GM18508 (cell line): ENCODE data around the gene BAIAP2.

ENCODE experiments used
- ATAC-seq: cut with Tn5 transposase; IDR thresholded peaks from one replicate; pipeline ENCODE4 v1.9.1; 2021; ENCODE audit warnings: moderate number of reproducible peaks; ENCODE audit not compliant: insufficient read depth, unreplicated experiment

BAIAP2 gene, protein sequence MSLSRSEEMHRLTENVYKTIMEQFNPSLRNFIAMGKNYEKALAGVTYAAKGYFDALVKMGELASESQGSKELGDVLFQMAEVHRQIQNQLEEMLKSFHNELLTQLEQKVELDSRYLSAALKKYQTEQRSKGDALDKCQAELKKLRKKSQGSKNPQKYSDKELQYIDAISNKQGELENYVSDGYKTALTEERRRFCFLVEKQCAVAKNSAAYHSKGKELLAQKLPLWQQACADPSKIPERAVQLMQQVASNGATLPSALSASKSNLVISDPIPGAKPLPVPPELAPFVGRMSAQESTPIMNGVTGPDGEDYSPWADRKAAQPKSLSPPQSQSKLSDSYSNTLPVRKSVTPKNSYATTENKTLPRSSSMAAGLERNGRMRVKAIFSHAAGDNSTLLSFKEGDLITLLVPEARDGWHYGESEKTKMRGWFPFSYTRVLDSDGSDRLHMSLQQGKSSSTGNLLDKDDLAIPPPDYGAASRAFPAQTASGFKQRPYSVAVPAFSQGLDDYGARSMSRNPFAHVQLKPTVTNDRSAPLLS

DNA sequence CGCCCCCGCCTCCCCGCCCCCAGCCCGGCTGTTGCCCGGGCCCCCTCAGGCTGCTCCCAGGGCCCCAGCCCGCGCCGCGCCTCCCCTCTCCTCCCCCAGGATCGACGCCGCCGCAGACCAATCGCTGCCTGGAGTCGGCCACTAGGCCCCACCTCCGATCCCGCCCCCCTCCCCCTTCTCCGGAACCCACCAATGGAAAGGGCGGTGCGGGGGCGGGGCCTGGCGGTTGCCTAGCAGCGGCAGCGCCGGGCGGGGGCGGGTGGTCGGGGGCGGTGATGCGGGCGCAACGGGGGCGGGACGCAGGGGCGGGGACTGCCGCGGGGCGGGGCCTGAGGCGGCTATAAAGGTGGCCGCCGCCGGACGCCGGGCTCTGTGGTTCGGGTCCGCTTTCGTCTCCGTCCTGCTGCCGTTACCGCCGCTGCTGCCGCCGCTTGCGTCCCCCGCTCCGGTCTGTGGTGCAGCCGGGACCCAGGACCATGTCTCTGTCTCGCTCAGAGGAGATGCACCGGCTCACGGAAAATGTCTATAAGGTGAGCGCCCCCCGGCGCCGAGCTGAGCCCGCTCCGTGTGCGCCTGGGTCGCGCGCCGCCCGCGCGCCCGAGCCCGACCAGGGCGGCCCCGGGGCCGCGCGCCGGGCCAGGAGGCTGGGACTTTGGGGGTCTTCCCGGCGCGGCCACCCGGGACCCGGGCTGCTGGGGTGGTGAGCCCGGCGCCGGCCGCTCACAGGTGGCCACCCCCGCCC lies at the start of gene BAIAP2:
Gene BAIAP2, plus strand, starts transcription at position 373 of the 742 bp plus-strand sequence. Its CDS starts 104 bp downstream, at position 477.
- no peak for ATAC-seq

GRCh38 chr17:80986046-80986445 lies 48.9 kb upstream of the BAIAP2 start:
- no peak for ATAC-seq

GRCh38 chr17:80986816-80987475 lies 48.0 kb upstream of the BAIAP2 start:
- ATAC-seq, result no peak

GRCh38 chr17:80987941-80988461 lies 47.0 kb upstream of the BAIAP2 start:
- no peak for ATAC-seq

- ATAC-seq, result no peak
Observed at GRCh38 chr17:80989586-80989913, 45.4 kb upstream of the BAIAP2 start.

DNA sequence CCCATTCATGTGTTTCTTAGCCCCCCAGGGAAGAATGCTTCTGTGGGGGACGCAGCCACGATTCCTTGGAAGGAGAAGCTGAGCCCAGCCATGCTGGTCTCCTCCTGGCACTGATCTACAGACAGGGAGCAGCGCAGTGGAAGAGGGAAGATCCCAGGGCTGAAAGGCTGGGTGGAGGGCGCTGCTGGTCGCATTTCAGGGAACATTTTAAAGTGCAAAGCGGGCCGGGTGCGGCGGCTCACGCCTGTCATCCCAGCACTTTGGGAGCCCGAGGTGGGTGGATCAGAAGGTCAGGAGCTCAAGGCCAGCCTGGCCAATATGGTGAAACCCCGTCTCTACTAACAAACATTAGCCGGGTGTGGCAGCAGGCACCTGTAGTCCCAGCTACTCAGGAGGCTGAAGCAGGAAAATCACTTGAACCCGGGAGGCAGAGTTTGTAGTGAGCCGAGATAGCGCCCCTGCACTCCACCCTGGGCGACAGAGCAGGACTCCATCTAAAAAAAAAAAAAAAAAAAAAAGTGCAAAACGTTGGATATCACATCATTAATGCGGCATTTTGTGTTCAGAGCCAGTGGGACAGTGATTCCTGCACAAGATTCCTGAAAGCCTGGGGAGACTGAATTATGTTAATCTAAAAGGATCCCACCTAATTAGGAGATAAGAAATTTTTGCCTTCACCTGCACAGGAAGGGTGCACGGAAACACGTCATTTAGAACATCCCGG lies 43.9 kb upstream of the BAIAP2 start:
- ATAC-seq, result no peak

DNA sequence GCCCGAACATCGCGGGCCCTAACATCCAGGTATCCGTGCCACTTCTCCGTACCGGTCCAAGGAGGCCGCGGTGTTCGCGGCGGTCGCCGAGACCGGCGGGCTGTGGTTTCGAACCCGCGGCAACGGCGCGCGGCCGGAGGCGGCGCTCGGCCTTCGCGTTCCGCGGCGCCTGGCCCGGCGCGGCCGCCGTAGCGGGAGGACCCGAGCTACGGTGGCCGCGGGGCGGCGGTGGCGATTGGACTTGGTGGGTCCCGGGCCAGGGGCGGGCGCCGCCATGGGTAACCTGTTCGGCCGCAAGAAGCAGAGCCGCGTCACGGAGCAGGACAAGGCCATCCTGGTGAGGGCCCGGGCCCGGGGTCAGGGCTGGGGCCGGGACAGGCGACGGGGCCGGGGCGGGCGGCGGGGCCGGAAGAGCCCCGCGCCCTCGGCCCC lies 43.3 kb upstream of the BAIAP2 start, which contains the start of gene CHMP6:
Gene CHMP6, plus strand, starts transcription at position 197 of the 432 bp plus-strand sequence. Its CDS starts 78 bp downstream, at position 275.
- ATAC-seq, result no peak

DNA sequence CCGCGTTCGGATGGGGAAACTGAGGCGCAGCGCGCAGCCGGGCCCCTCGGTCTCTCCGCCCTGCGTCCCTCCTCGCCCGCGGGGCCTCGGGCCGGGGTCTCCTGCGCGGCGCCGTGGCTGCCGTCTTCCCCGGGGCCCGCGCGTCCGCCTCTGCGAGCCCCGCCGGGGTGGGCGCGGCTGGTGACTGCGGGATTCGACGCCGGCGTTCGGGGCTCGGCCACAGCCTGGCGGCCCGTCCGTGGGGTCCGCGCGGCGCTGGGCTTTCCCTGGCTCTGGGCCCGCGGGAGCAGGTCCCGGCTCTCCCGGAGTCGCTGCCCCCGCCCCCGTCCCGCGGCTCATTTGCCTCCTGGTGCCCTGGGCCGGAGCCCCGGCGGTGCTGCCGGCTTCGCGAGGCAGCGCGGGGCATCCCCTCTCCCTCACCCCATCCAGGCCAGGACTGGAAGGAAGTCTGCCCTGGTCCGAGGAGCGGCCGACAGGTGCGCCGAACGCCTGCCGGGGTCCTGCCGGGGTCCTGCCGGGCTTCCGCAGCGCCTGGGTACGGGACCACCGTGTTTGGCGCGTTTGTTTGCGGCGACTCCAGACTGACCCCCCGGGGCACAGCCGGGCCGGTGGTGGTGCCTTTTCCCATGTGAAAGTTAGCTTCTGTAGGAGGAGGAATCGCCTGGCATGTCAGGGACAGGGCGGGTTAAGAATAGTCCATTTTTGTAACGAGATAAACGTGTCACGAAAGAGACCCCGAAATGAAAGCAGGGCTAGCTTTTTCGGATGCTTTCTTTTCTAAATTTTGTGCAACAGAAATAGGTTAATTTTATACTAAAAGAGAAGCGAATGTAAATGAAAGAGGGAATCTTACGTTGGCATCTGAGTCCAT lies 42.6 kb upstream of the BAIAP2 start:
- ATAC-seq, result no peak

DNA sequence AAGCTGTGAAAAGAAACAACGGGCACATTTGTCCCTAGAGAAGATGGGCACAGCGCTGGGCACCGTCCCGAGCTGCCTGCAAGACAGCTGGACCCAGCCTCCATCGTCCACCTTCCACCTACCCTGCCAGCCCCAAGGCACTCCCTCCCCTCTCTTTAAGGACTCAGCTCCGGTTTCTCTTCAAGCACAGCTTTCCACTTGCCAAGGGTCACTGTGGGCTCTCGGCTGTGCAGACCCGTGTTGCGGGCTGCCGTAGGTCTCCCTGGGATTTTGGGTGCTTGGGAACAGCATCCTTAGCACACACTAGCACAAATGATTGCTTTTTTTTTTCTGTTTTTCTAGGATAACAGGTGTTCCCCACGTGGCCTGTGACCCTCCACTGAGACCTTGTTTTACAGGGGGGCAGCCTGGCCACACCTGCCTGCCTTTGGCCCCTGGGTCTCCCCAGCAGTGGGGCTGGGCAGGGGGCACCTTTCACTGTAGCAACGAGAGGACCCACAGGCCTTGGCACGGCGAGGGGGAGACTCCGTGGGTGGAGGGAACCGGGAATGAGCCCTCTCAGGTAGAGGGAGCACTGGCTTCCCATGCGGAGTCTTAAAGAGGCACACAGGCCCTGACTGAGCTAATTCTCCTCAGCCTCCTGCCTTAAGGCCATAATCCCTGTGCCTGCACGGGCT lies 41.9 kb upstream of the BAIAP2 start:
- ATAC-seq, result no peak

DNA sequence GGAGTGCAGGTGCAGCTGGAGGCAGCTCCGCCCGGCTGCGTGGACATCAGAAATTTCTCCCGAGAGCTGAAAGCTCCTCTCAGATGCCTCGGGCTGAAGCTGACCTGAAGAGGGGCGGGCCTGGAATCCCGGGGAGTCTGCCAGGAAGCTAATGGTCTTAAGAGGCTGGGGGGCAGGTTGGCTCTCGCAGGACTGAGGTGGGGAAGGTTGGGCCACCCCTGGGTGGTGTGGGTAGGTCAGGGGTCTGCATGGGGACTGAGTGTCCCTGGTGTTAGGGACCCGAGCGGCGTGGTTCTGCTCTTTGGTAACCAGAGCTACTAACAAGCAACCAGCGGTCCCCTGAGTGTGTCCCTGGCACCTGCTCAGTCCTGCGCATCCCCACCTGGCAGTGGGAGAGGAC lies 39.8 kb upstream of the BAIAP2 start:
- no peak for ATAC-seq

DNA sequence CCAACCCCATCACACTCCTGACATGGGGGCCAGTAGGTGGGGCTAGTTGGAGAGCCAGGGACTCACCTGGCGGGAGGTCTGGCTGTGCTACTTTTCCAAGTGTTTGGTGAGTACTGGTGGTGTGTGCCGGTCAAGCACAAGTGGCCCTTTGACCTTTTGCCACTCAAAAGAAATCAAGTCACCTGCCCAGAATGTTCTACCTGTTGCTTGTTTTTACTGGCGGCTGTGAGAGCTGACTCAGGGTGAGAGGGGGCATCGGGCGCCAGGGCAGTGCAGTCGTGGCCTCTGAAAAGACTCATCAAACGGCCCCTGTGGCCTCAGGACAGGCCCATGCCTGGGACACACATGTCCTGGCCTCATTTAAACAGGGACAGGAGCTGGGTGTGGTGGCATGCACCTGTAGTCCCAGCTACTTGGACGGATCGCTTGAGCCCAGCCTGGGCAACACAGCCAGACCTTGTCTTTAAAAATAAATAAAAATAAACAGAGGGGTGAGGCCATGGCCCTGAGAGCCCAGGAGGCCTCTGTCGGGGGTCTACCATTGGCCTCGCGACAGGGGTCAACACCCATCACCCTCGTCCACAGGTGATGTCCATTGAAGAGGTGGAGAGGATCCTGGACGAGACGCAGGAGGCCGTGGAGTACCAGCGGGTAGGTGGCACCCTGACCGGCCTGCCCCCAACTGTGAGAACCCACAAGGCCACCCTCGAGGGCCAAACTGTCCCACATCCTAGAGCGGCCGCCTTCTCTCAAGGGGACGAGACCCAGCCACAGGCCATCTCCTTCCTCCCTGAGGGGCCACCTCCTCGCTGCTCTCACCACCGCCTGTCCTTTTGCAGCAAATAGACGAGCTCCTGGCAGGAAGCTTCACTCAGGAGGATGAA lies 38.3 kb upstream of the BAIAP2 start:
- no peak for ATAC-seq

- ATAC-seq, result no peak
Observed at GRCh38 chr17:80997424-80998117, 37.4 kb upstream of the BAIAP2 start.

GRCh38 chr17:80998118-80998747 lies 36.7 kb upstream of the BAIAP2 start:
- no peak for ATAC-seq

DNA sequence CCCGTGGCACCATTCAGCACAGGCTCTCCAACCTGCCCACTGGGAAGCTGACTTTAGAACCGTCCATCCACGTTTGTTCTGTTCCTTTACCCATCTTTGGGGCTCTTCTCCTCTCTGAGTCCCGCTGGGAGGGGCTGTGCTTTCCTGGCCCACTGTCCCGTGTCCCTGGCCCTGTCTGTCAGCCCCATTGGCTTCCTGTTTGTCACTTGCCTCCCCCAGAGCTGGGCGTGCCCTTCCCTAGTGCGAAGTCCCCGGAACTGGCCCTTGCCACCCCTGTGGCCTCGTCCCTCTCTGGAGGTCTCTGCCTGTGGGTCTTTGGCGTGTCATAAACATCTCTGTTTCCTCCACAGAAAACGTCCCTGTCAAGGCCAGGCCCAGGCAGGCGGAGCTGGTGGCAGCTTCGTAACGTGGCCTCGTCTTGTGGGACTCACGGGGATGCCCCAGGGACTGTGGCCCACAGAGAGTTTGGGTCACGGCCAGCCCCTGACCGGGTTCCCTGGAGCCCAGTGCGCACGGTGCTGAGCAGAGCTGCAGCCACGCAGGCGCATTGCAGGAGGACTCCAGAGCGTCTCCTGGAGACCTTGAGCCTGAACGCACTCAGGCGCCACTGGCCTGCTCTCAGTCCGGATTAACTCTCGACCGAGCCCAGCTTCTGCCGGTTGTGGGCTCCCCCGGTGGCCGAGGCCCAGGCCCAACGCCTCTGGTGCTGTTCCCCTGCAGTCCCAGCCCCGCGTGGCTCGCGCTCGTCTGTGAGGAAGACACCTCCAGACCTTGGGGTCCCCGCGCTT lies 36.0 kb upstream of the BAIAP2 start:
- ATAC-seq, result no peak

DNA sequence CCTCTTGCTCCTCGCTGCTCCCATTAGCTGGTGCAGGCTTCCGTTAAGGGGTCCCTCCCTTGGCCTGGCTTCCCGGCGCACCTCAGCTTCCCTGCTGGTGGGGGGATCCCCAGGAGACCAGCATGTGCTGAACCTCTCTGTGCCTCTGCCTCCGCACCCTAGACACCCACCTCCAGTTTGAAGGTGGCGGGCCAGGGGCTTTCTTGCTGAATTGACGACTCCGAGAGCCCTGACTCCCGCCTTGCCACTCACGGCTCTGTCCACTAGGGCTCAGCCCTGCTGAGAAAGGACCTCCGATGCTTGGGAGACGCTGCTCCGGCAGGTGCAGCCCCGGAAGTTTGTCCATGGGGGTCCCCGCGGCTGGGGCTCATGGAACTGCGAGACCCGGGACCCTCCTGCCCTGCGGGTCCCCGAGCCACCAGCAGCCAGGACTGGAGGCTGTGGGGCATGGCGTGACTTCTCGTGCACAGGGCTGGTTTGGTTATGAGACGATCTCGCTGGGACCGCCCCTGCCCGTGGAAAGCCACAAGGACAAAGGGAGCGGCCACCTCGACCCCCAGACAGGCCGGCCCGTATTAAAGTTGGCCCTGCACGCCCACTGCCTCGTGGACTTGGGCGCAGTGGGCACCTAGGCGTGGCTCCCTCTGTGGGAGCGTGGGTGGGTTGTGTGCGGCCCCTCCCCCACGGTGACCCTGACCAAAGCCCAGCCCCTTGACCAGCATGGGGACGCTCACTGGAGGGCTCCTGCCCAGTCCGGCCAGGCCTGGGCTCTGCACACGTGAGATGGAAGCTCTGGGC lies 35.2 kb upstream of the BAIAP2 start:
- ATAC-seq, result no peak
